Lower leg skin (tissue), 4 donors: ENCODE measurements around the gene ZNF333. TPM values are rescaled to one million over a fixed set of nuclear protein-coding genes. Genes with fewer than 3 reads are reported as not detected.
"Not testable (repeated sequence)": the region's sequence is repeated elsewhere in the genome, so short reads cannot be mapped to it uniquely, and the experiment has no call there.

Source experiments
- DNase-seq, 2 donors: peaks; one replicate each; pipeline ENCODE4 v3.0.0-alpha.2; 2019; ENCODE audit warnings: low spot score in 2 of 2
- H3K4me3 ChIP-seq: fragments of 200-600 bp; sonication (generic); 2 replicates; pipeline ENCODE4 v1.5.1; 2017; ENCODE audit warnings: mild to moderate bottlenecking, low read depth; ENCODE audit not compliant: poor library complexity, severe bottlenecking
- POLR2A ChIP-seq, 2 donors: fragments of 450-650 bp; IDR thresholded peaks; one replicate each; pipeline ENCODE4 v1.6.1; 2016 to 2017; ENCODE audit warnings: antibody characterized with exemption in 2 of 2, mild to moderate bottlenecking in 1 of 2, moderate library complexity in 1 of 2
- WGBS, 2 donors: methylation state at CpG; one replicate each; pipeline ENCODE4 v1.1.5; 2018; 5-methylcytosine and 5-hydroxymethylcytosine counted together
- intact Hi-C: fragments of 100-400 bp; cut with DNase I; formaldehyde crosslinking; loops from one replicate; pipeline ENCODE4 v1.15.0; 2023; ENCODE audit warnings: low total_unique reads
- total RNA-seq, 4 donors: library from RNA; depleted of rRNA; stranded (reverse); fragments of >200 nt; gene quantifications; one replicate each; pipeline ENCODE4 v1.1.0, GENCODE V29; 2016
- TF ChIP-seq, protein P1 (sequence below), 3 donors: fragments of 450-650 bp; IDR thresholded peaks; one replicate each; pipeline ENCODE4 v1.5.1; 2016; ENCODE audit warnings: antibody characterized with exemption in 3 of 3, mild to moderate bottlenecking in 3 of 3, moderate library complexity in 2 of 3

Gene ZNF333
- total RNA-seq, 4 donors from 2014 or later = 14.0 to 26.8 (median 16.6) TPM

GRCh38 chr19:14764401-14764800 lies 74.6 kb downstream of the ZNF333 start:
- intact Hi-C loops = no loop called here
- H3K4me3 ChIP-seq = no peak overlapping the region
- TF ChIP-seq, protein P1, sequence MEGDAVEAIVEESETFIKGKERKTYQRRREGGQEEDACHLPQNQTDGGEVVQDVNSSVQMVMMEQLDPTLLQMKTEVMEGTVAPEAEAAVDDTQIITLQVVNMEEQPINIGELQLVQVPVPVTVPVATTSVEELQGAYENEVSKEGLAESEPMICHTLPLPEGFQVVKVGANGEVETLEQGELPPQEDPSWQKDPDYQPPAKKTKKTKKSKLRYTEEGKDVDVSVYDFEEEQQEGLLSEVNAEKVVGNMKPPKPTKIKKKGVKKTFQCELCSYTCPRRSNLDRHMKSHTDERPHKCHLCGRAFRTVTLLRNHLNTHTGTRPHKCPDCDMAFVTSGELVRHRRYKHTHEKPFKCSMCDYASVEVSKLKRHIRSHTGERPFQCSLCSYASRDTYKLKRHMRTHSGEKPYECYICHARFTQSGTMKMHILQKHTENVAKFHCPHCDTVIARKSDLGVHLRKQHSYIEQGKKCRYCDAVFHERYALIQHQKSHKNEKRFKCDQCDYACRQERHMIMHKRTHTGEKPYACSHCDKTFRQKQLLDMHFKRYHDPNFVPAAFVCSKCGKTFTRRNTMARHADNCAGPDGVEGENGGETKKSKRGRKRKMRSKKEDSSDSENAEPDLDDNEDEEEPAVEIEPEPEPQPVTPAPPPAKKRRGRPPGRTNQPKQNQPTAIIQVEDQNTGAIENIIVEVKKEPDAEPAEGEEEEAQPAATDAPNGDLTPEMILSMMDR (IDR thresholded peaks at IDR 0.05) = no peak
- TF ChIP-seq POLR2A (IDR thresholded peaks at IDR 0.05) = no peak
- whole genome bisulfite sequencing, 2 donors = 88 to 94% methylated on average over 6 to 9 of the region's 9 CpGs
- DNase-seq = no peak

- 88 to 90% methylated on average over 18 of the region's 18 CpGs for WGBS, 2 donors
- peak in 1 of 2 donors; percentile 65 for DNase-seq
- H3K4me3 ChIP-seq, intact Hi-C loops: not testable (repeated sequence)
Measured at GRCh38 chr19:14765403-14765802, 75.6 kb downstream of the ZNF333 start.

GRCh38 chr19:14765841-14766240 lies 76.0 kb downstream of the ZNF333 start:
- WGBS, 2 donors = 80 to 90% methylated on average over 11 to 15 of the region's 15 CpGs
- intact Hi-C loops, H3K4me3 ChIP-seq: not testable (repeated sequence)
- peak in 1 of 2 donors; percentile 34 for DNase-seq

GRCh38 chr19:14767466-14767971 lies 77.7 kb downstream of the ZNF333 start:
- WGBS, 2 donors = 88 to 97% methylated on average over 2 of the region's 2 CpGs
- intact Hi-C loops = no loop called here
- no peak overlapping the region for H3K4me3 ChIP-seq
- peak in 1 of 2 donors; percentile 62 for DNase-seq
- no peak for TF ChIP-seq POLR2A (IDR thresholded peaks at IDR 0.05)
- TF ChIP-seq, protein P1 (IDR thresholded peaks at IDR 0.05) = no peak

GRCh38 chr19:14768001-14768400 lies 78.2 kb downstream of the ZNF333 start:
- 96 to 100% methylated on average over 2 of the region's 2 CpGs for WGBS, 2 donors
- intact Hi-C loops = no loop called here
- no peak overlapping the region for H3K4me3 ChIP-seq
- TF ChIP-seq, protein P1 (IDR thresholded peaks at IDR 0.05) = no peak
- no peak for TF ChIP-seq POLR2A (IDR thresholded peaks at IDR 0.05)
- peak in 1 of 2 donors; percentile 54 for DNase-seq

DNA sequence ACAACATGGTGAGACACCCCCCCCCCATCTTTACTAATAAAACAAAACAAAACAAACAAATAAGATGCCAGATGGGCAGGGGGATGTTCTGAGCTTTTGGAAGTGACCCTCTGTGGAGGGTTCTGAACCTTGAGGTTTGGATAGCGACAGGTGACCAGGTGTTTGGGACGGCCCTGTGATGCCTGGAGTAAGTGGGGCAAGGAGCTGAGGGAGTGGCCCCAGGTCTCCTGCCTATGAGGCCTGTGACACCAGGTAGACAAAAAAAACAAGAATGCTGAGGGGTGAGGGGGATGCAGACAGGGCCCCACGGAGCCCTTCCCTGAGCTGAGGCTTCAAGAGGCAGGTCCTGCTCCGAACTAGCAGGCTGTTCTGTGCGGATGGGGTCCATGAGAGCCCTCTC lies 79.4 kb downstream of the ZNF333 start:
- WGBS, 2 donors = 72 to 88% methylated on average over 5 of the region's 5 CpGs
- H3K4me3 ChIP-seq = no peak overlapping the region
- intact Hi-C loops = no loop called here
- peak in 1 of 2 donors; percentile 37 for DNase-seq
- TF ChIP-seq, protein P1 (IDR thresholded peaks at IDR 0.05) = no peak
- TF ChIP-seq POLR2A (IDR thresholded peaks at IDR 0.05) = no peak

DNA sequence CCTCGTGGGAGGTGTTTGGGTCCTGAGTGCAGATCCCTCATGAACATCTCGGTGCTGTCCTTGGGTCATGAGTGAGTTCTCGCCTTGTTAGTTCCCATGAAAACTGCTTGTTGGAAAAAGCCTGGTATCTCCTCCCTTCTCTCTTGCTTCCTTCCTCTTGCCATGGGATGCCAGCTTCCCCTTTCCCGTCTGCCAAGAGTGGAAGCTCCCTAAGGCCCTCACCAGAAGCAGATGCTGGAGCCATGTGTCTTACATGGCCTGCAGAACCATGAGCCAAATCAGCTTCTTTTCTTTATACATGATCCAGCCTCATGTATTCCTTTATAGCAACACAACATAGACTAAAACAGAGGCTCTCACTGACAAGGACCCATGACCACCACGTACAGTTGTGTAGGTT lies 80.3 kb downstream of the ZNF333 start:
- peak in 1 of 2 donors; percentile 29 for DNase-seq
- 82 to 86% methylated on average over 5 of the region's 5 CpGs for WGBS, 2 donors
- intact Hi-C loops = no loop called here
- no peak overlapping the region for H3K4me3 ChIP-seq
- no peak for TF ChIP-seq POLR2A (IDR thresholded peaks at IDR 0.05)
- TF ChIP-seq, protein P1 (IDR thresholded peaks at IDR 0.05) = no peak
